Heart left ventricle (tissue), 16 donors: Measurements from ENCODE around the gene PTPRM. TPM values are rescaled to one million over a fixed set of nuclear protein-coding genes. Genes with fewer than 3 reads are reported as not detected.

ENCODE experiments used
- ATAC-seq, 4 donors: fragments of 200-7000 bp; cut with Tn5 transposase; one replicate each; pipeline ENCODE4 v1.9.1; 2020 to 2022; ENCODE audit warnings: moderate library complexity in 4 of 4, mild to moderate bottlenecking in 3 of 4, moderate number of reproducible peaks in 1 of 4
- DNase-seq, 5 donors: peaks; one replicate each; pipeline ENCODE4 v3.0.0-alpha.2; 2020
- H3K27ac ChIP-seq, 12 donors: fragments of 200-600 bp; sonication (generic) in 4 of 12; one replicate each; pipeline versions ENCODE4 v1.5.0 to v1.8.0; 2016 to 2022; ENCODE audit warnings: mild to moderate bottlenecking in 2 of 12
- H3K27me3 ChIP-seq, 9 donors: fragments of 200-600 bp; sonication (generic) in 2 of 9; one replicate each; pipeline versions ENCODE4 v1.5.1 to v1.8.0; 2016 to 2022; ENCODE audit warnings: mild to moderate bottlenecking in 3 of 9
- H3K36me3 ChIP-seq, 9 donors: fragments of 200-600 bp; sonication (generic) in 2 of 9; one replicate each; pipeline versions ENCODE4 v1.5.0 to v1.8.0; 2018 to 2022; ENCODE audit warnings: mild to moderate bottlenecking in 2 of 9
- H3K4me1 ChIP-seq, 12 donors: fragments of 200-600 bp; sonication (generic) in 4 of 12; one replicate each; pipeline versions ENCODE4 v1.5.0 to v1.8.0; 2016 to 2022; ENCODE audit warnings: mild to moderate bottlenecking in 3 of 12
- H3K4me3 ChIP-seq, 12 donors: fragments of 200-600 bp; sonication (generic) in 4 of 12; one replicate each; pipeline versions ENCODE4 v1.5.0 to v1.8.0; 2017 to 2022; ENCODE audit warnings: mild to moderate bottlenecking in 9 of 12, moderate library complexity in 4 of 12
- H3K9me3 ChIP-seq, 12 donors: fragments of 200-600 bp; sonication (generic) in 4 of 12; one replicate each; pipeline versions ENCODE4 v1.5.0 to v1.8.0; 2016 to 2022; ENCODE audit warnings: mild to moderate bottlenecking in 1 of 12
- POLR2A ChIP-seq, 2 donors: fragments of 450-650 bp; IDR thresholded peaks; one replicate each; pipeline ENCODE4 v1.6.1; 2017; ENCODE audit warnings: antibody characterized with exemption in 2 of 2, mild to moderate bottlenecking in 2 of 2, moderate library complexity in 2 of 2
- WGBS, 4 donors: extraction: QIAGEN DNeasy Blood & Tissue Kit in 2 of 4; methylation state at CpG; one replicate each; pipeline versions ENCODE4 v1.1.5 to v1.1.7; 2013 to 2018; 5-methylcytosine and 5-hydroxymethylcytosine counted together
- intact Hi-C, 10 donors: fragments of 100-400 bp; cut with DNase I; formaldehyde crosslinking; loops; one replicate each; pipeline versions ENCODE4 v1.11.1 to v1.14.2; 2022
- polyA plus RNA-seq, 2 donors: library from polyadenylated mRNA; stranded (reverse); fragments of 200-250 nt; gene quantifications; one replicate each; pipeline ENCODE4 v1.2.3, GENCODE V29; 2013
- total RNA-seq, 9 donors: library from RNA; depleted of rRNA in 2 of 9; stranded (reverse); fragments of >200 nt in 2 of 9; fragmentation: NEBNext Ultra II Directional in 3 of 9; extraction: Animal tissue kit (Norgen Biotek cat#: 25700) in 3 of 9; gene quantifications; one replicate each; pipeline versions ENCODE4 v1.1.0 to v1.2.4, GENCODE V29; 2016 to 2023
- TF ChIP-seq, protein P1 (sequence below), 12 donors: fragments of 200-600 bp; sonication (generic) in 4 of 12; IDR thresholded peaks; one replicate each; pipeline versions ENCODE4 v1.5.0 to v1.8.0; 2018 to 2022; ENCODE audit warnings: antibody characterized with exemption in 12 of 12, mild to moderate bottlenecking in 5 of 12
- donor health status: ischemic (EF 13 %, LVEDD 7.1; RV severe dilation, severe dysfunction).
- donor health status: healthy with polysubstance abuse.
- donor health status: DM: no; HTN: yes; CAD: no.
- donor health status: DM: no; HTN: no; CAD: no.
- donor health status: ischemic (EF 25% LVEDD 6.9; RV normal size, moderate dysfunction).
- donor health status: ischemic (EF 25% LVEDD 5.7; RV mildly dilated, moderate dysfunction).
- donor health status: healthy.
- donor health status: DM: yes; HTN: yes; CAD: no.
- donor health status: ischemic (EF 35%, LVEDD 5.7; RV mildly dilated, moderate dysfunction).
- donor health status: nonischemic (EF 11% LVEDD 7.7; RV severe dilation, severe dysfunction).
- donor health status: DM: yes; HTN: yes; CAD: no.
- donor health status: PGD.
- donor health status: ischemic (EF 29% LVEDD 5.4; RV normal size, mild dysfunction).
- donor health status: nonischemic (EF 23%, LVEDD 6.1; RV moderate dilation, normal function).

The PTPRM gene
- total and polyA plus RNA-seq, 11 donors = 93.8 to 186 (median 123) TPM

DNA sequence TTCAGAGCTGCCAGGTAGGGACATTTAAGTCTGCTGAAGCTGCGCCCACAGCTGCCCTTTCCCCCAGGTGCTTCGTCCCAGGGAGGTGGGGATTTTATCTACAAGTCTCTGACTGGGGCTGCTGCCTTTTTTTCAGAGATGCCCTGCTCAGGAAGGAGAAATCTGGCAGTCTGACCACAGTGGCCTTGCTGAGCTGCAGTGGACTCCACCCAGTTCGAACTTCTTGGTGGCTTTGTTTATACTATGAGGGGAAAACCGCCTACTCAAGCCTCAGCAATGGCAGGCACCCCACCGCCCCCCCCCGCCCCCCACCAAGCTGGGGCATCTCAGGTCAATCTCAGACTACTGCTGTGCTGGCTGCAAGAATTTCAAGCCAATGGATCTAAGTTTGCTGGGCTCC lies 584.1 kb downstream of the PTPRM start:
- Histone ChIP-seq H3K4me1 (peaks cover 0 to 19% (median 0%) of the 10 kb centered on the region in 12 donors), H3K27me3 (no peaks in the 10 kb centered on the region), H3K36me3 (peaks cover 0 to 3% (median 0%) of the 10 kb centered on the region in 9 donors), H3K27ac (no peak overlapping the region), H3K4me3 (no peak overlapping the region), H3K9me3 (peaks cover 0 to 10% (median 0%) of the 10 kb centered on the region in 12 donors)
- no peak for ATAC-seq
- intact Hi-C loops = no loop called here
- WGBS, 4 donors = 80 to 84% (median 81%) methylated on average over 4 to 6 of the region's 6 CpGs
- TF ChIP-seq, protein P1, sequence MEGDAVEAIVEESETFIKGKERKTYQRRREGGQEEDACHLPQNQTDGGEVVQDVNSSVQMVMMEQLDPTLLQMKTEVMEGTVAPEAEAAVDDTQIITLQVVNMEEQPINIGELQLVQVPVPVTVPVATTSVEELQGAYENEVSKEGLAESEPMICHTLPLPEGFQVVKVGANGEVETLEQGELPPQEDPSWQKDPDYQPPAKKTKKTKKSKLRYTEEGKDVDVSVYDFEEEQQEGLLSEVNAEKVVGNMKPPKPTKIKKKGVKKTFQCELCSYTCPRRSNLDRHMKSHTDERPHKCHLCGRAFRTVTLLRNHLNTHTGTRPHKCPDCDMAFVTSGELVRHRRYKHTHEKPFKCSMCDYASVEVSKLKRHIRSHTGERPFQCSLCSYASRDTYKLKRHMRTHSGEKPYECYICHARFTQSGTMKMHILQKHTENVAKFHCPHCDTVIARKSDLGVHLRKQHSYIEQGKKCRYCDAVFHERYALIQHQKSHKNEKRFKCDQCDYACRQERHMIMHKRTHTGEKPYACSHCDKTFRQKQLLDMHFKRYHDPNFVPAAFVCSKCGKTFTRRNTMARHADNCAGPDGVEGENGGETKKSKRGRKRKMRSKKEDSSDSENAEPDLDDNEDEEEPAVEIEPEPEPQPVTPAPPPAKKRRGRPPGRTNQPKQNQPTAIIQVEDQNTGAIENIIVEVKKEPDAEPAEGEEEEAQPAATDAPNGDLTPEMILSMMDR (IDR thresholded peaks at IDR 0.05) = no peak
- TF ChIP-seq POLR2A (IDR thresholded peaks at IDR 0.05) = no peak
- DNase-seq = no peak

DNA sequence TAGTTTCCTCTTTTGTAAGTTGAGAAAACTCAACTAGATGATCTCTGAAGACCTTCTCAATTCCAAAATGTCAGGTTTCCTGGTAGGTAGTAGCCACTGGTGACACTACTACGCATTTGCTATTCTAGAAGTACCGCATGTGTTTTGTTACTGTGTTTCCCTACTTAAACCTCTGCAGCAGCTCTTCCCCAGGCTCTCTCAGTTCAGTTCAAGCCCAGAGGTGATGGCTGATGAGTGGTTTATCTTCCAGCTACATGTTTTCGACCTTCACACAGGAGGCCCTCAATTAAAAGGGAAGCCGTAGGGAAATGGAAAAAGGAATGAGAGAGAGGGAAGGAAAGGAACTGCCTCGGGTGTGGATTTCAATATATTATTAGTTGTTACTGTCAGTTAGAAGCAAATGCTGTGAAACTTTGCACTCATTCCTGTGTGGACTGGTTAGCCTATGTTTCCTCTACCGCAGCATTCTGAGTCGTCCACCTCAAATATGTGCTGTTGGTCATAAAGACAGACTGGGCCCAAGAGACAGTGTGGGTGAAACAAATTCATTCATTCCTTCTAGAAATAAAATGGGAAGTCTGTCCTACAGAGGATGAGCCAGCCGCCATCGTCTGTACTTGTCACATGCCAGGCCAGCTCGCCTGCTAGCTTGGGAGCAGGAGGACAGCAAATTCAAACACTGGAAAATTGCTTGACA lies 586.9 kb downstream of the PTPRM start:
- Histone ChIP-seq H3K27ac (no peak overlapping the region), H3K4me3 (no peak overlapping the region), H3K4me1 (peaks cover 0 to 19% (median 0%) of the 10 kb centered on the region in 12 donors), H3K27me3 (no peaks in the 10 kb centered on the region), H3K9me3 (peaks cover 0 to 6% (median 0%) of the 10 kb centered on the region in 12 donors), H3K36me3 (peaks cover 0 to 13% (median 0%) of the 10 kb centered on the region in 9 donors)
- DNase-seq (no peak), ATAC-seq (peak; percentile 79 to 91 (median 87))
- 67 to 74% (median 71%) methylated on average over 10 of the region's 10 CpGs for WGBS, 4 donors
- TF ChIP-seq, protein P1 (IDR thresholded peaks at IDR 0.05) = no peak
- no peak for TF ChIP-seq POLR2A (IDR thresholded peaks at IDR 0.05)
- intact Hi-C loops = no loop called here

DNA sequence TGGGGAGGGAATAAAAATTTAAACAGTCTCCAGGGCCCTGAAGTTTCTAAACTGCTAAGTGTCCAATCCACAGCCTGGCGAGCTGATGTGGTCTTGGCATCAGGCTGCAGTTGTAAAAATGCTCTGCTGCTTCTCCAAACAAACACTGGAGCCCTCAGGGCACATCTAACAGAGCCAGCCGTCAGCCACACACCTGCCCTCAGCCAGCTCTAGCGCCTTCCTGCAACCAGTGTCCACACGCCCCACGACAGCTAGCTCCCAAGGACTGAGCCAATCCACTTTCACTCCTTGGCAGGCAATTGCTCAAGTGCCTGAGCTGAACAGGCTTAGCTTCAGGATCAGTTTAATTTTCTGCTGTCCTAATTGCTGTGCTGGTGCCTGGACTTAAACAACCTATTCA lies 595.7 kb downstream of the PTPRM start:
- intact Hi-C loops = no loop called here
- DNase-seq (peak in 1 of 5 donors; percentile 39), ATAC-seq (peak; percentile 56 to 87 (median 71))

More for the DNA sequence above, 595.7 kb downstream of the PTPRM start:
- Histone ChIP-seq H3K27me3 (no peaks in the 10 kb centered on the region), H3K4me3 (no peak overlapping the region), H3K27ac (no peak overlapping the region), H3K9me3 (peaks cover 0 to 6% (median 0%) of the 10 kb centered on the region in 12 donors), H3K36me3 (peaks cover 0 to 5% (median 0%) of the 10 kb centered on the region in 9 donors), H3K4me1 (peaks cover 0 to 24% (median 3%) of the 10 kb centered on the region in 12 donors)
- TF ChIP-seq POLR2A (IDR thresholded peaks at IDR 0.05) = no peak
- TF ChIP-seq, protein P1 (IDR thresholded peaks at IDR 0.05) = no peak
- WGBS, 4 donors = 61 to 71% (median 67%) methylated on average over 5 of the region's 5 CpGs
